Activated T-helper 2 cell treated with anti-CD3 and anti-CD28 coated beads, Interferon-gamma antibody, Interleukin-2, Interleukin-4, amounts not matched to agents 10 μg/mL and 5 μg/mL and 100 μg/mL, durations not matched to agents 14 hours and 24 hours and 36 hours (primary cell): Measurements from ENCODE around the gene BACH1. TPM values are rescaled to one million over a fixed set of nuclear protein-coding genes. Genes with fewer than 3 reads are reported as not detected.

ENCODE experiments used
- DNase-seq: peaks from one replicate; pipeline ENCODE4 v3.0.0; 2021; ENCODE audit warnings: low spot score
- H3K27ac Mint-ChIP-seq: one replicate; pipeline ENCODE4 v1.8.0; 2021; ENCODE audit warnings: mixed read lengths
- H3K27me3 Mint-ChIP-seq: one replicate; pipeline ENCODE4 v1.8.0; 2021; ENCODE audit warnings: low read depth, mixed read lengths
- H3K36me3 Mint-ChIP-seq: one replicate; pipeline ENCODE4 v1.8.0; 2021; ENCODE audit warnings: low read depth, mixed read lengths
- H3K4me1 Mint-ChIP-seq: one replicate; pipeline ENCODE4 v1.8.0; 2021; ENCODE audit warnings: low read depth, mixed read lengths
- H3K4me3 Mint-ChIP-seq: one replicate; pipeline ENCODE4 v1.8.0; 2021; ENCODE audit warnings: low read depth, mild to moderate bottlenecking, moderate library complexity, mixed read lengths
- H3K9me3 Mint-ChIP-seq: one replicate; pipeline ENCODE4 v1.8.0; 2021; ENCODE audit warnings: mixed read lengths
- intact Hi-C: fragments of 100-400 bp; cut with micrococcal nuclease; formaldehyde crosslinking; loops from one replicate; pipeline ENCODE4 v1.15.1; 2023
- total RNA-seq: library from RNA; stranded (reverse); gene quantifications from 2 replicates; pipeline ENCODE4 v1.2.3, GENCODE V29; 2022

BACH1 gene
- total RNA-seq, 1 donor from 2014 or later = 37.9 TPM

DNA sequence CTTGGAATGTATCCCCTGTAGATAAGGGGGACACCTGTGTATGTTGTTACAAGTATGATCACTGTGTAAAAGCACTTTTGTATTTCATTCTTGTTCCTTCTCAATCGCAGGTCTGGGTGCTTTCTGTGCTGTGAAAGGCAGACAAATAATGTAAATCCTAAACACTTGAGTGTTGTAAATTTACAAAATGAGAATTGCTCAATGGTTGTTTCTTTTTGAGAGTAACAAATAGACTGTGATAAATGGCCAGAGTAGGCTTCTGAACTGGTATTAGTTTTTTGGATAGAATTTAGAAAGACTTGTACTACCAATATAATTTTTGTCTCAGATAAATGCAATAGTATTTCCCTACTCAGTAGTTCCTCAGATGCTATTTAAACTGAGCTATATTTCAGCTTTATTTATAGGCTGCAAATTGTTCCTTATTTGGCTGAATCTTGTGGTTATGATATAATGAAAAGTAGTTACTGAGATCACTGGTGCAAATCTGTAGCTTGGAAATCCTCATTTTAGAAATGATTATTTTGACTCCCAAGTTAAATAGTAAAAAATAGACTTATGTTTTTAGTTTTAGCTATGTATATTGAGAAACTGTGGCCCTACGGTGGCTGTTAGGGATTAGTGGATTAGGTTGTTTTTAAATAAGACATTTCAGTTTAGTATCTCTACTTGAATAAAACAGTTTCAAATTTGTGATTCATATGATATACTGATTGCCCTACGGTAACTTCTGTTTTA lies 9.2 kb downstream of the BACH1 start:
- no peaks in the 10 kb centered on the region for H3K9me3 Mint-ChIP-seq
- DNase-seq = no peak
- H3K27ac Mint-ChIP-seq = peak overlapping the region; percentile 14
- intact Hi-C loops = loop anchor here (2.0 kb wide), 1 partner anchor 75 kb away; no protein-coding TSS in a partner anchor
- H3K36me3 Mint-ChIP-seq = peaks cover 31% of the 10 kb centered on the region
- no peak overlapping the region for H3K4me3 Mint-ChIP-seq
- peaks cover 41% of the 10 kb centered on the region for H3K4me1 Mint-ChIP-seq
- no peaks in the 10 kb centered on the region for H3K27me3 Mint-ChIP-seq

DNA sequence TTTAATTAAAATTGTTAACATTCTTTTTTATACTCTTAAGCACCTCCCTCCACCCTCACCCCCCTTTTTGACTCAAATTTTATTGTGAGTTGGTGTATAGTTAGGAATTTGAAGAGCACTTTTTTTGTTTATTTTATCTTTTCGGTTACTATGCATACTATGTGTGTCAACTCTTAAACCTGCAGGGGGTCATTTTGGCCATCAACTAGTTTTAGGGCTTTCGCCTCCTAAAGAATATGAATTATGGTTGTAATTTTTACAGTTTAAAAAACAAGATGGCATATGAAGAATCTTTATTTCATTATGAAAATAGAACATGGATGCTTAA lies 9.7 kb downstream of the BACH1 start:
- DNase-seq = no peak
- intact Hi-C loops = no loop called here
- H3K4me1 Mint-ChIP-seq = peaks cover 37% of the 10 kb centered on the region
- no peaks in the 10 kb centered on the region for H3K27me3 Mint-ChIP-seq
- no peak overlapping the region for H3K27ac Mint-ChIP-seq
- H3K4me3 Mint-ChIP-seq = no peak overlapping the region
- peaks cover 33% of the 10 kb centered on the region for H3K36me3 Mint-ChIP-seq
- H3K9me3 Mint-ChIP-seq = no peaks in the 10 kb centered on the region

DNA sequence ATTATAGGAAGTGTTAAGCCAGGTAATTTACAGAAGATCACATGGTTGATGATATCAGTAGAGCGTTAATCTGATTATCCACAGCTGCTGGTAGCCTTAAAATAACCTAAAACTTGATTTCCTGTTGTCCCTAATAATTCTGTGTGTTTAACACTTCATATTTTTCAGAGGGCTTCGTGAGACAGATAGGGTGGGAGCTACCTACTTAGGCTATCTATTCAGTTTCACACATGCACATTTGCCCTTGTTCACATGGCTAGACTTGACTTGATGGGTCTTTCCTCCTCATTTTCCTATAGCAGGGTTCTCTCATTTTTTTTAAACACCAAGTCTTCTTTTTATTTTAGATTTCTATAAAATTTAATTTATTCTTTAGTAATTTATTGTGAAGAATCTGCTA lies 11.0 kb downstream of the BACH1 start:
- no peaks in the 10 kb centered on the region for H3K9me3 Mint-ChIP-seq
- H3K4me1 Mint-ChIP-seq = peaks cover 36% of the 10 kb centered on the region
- H3K27me3 Mint-ChIP-seq = no peaks in the 10 kb centered on the region
- no peak overlapping the region for H3K27ac Mint-ChIP-seq
- peaks cover 35% of the 10 kb centered on the region for H3K36me3 Mint-ChIP-seq
- H3K4me3 Mint-ChIP-seq = no peak overlapping the region
- no peak for DNase-seq
- intact Hi-C loops = no loop called here

DNA sequence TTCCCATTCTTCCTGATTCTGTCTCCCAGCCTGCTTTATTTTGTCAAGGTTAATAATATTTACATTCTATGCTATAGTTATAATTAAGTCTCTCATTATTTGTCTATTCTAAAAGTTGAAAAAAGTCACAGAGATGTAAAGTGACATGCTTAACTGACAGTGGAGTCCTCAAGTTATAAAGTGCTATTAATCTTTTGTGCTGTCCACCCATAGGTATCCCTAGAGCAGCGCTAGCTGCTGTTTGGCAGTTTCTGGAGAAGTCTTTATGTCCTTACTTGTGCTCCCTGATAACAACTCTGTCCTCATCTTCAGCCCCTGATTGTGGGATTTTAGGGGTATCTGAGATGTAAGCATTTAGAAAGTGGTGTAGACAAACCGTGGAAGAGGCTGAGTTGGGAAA lies 13.1 kb downstream of the BACH1 start:
- intact Hi-C loops = no loop called here
- Mint-ChIP-seq H3K4me1 (peaks cover 27% of the 10 kb centered on the region), H3K27me3 (no peaks in the 10 kb centered on the region), H3K9me3 (no peaks in the 10 kb centered on the region), H3K27ac (no peak overlapping the region), H3K4me3 (no peak overlapping the region), H3K36me3 (peaks cover 25% of the 10 kb centered on the region)
- no peak for DNase-seq

DNA sequence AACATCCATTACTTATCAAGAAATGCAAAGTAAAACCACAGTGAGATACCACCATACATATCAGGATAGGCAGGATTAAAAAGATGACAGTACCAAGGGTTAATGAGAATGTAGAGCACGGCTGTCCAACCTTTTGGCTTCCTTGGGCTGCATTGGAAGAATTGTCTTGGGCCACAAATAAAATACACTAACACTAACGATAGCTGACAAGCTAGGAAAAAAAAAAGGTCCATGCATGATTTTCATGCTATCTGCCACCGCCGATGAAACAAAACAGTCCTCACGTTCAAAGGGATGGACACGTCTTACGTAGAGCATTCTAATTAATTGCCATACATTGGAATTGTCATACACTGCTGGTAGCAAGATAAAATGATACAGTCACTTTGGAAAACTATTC lies 14.3 kb downstream of the BACH1 start:
- Mint-ChIP-seq H3K36me3 (peaks cover 25% of the 10 kb centered on the region), H3K4me3 (no peak overlapping the region), H3K27me3 (no peaks in the 10 kb centered on the region), H3K9me3 (no peaks in the 10 kb centered on the region), H3K27ac (no peak overlapping the region), H3K4me1 (peaks cover 18% of the 10 kb centered on the region)
- intact Hi-C loops = no loop called here
- no peak for DNase-seq

DNA sequence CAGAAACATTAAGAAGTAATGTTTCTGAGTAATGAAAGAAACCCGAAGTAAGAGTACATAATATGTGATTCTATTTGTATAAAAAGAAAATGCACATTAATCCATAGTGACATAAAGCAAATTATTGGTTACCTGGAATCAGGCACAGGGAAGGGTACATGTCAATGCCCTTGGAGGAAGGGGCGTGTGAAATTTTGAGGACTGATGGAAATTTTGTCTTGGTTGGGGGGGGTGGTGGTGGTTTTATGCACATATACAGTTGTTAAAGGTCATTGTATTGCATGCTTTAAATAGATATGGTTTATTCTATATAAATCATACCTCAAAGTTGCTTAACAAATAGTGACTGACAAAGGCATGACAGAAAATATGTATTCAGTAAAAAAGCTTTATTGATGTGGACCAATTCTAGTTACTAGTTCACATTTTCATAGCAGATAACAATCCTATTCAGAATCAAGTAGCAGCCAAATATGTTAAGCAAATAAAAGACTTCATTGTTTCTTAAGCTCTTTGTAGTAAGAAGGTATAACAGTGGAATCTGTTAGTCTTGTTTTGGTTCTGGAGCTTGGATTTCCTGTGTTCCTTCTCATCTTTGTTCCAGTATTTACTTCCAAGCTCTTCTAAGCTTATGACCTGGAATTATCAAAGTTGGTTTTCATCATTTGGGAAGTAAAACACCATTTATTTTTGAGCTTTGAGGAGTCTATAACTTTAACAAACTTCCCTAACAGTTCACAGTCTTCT lies 15.1 kb downstream of the BACH1 start:
- no peak for DNase-seq
- no peak overlapping the region for H3K27ac Mint-ChIP-seq
- H3K27me3 Mint-ChIP-seq = no peaks in the 10 kb centered on the region
- peaks cover 26% of the 10 kb centered on the region for H3K36me3 Mint-ChIP-seq
- intact Hi-C loops = no loop called here
- peaks cover 15% of the 10 kb centered on the region for H3K4me1 Mint-ChIP-seq
- H3K4me3 Mint-ChIP-seq = no peak overlapping the region
- no peaks in the 10 kb centered on the region for H3K9me3 Mint-ChIP-seq

DNA sequence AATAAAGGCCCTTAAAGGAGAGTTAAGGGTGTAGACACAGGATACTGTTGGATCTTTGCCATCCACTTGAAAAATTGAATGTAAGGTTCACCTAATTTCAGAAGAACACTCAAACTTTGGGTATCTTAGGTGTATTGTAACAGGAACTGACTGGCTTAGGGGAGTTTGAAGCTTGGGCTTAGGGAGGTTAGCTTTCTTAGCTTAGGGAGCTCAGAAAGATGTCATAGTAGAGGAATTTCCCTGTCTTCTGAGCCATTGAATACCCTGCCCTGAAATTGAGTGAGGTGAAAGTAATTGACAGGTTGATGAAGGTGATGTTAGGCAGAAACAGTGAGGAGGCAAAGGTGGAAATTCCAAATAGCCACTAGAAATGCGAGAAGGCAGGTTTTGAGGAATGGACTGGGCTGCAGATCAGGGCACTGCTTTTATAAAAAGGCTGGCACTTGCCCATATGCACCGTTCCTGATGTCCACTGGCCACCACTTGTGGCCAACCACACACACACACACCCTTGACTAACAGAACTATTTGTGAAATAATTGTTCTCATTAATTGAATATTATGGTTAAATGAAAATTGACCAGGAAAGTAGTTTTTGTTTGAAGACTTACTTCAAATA lies 16.5 kb downstream of the BACH1 start:
- Mint-ChIP-seq H3K36me3 (peaks cover 30% of the 10 kb centered on the region), H3K4me3 (no peak overlapping the region), H3K9me3 (no peaks in the 10 kb centered on the region), H3K4me1 (peaks cover 17% of the 10 kb centered on the region), H3K27me3 (no peaks in the 10 kb centered on the region), H3K27ac (no peak overlapping the region)
- DNase-seq = no peak
- intact Hi-C loops = no loop called here

DNA sequence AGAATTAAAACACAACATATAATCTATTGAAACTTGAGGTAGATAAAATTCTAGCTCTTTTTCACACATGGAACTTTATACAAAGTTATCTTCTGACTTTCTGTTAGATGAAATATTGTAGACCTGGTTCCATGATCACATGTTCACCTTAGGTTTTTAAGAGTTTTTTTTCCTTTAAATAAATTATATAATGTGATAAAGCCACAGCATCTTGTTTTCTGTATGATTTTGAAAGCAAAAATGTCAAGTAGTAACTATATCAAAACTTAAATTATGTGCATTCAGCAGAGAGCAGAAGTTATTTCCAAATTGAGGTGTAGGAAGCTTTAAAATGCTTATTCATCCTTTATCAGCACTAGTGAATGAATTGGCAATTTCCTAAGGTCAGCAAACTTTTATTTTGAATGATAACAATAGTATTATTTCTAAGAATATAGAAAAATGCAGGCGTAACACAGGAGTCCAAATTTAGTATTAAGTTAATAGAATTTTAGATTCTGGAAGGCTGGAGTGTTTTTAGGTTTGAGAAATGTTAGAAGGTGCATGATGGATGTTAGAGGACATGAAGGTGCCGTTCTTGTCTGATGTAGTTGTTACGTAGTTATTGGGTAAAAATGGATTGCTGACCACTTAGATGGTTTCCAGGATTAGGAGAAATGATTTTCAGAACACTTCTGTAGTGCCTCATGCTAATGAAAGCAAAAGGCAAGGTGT lies 17.5 kb downstream of the BACH1 start:
- no peak for DNase-seq
- no peak overlapping the region for H3K27ac Mint-ChIP-seq
- peaks cover 16% of the 10 kb centered on the region for H3K4me1 Mint-ChIP-seq
- H3K27me3 Mint-ChIP-seq = no peaks in the 10 kb centered on the region
- peaks cover 2% of the 10 kb centered on the region for H3K9me3 Mint-ChIP-seq
- H3K4me3 Mint-ChIP-seq = no peak overlapping the region
- intact Hi-C loops = no loop called here
- H3K36me3 Mint-ChIP-seq = peaks cover 31% of the 10 kb centered on the region

DNA sequence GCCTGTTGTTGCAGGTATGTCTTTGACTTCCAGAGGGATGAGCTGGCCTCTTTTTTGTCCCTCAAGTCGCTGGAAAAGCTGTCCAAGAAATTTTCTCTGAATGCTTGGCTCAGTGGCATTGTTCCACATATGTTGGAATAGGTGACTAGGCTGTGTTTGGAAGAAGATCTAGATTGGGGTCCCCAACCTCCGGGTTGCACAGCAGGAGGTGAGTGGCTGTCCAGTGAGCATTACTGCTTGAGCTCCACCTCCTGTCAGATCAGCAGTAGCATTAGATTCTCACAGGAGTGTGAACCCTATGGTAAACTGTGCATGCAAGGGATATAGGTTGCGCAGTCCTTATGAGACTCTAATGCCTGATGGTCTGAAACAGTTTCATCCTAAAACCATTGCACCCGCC lies 18.1 kb downstream of the BACH1 start:
- H3K4me1 Mint-ChIP-seq = peaks cover 16% of the 10 kb centered on the region
- H3K9me3 Mint-ChIP-seq = peaks cover 4% of the 10 kb centered on the region
- no peak for DNase-seq
- H3K4me3 Mint-ChIP-seq = no peak overlapping the region
- no peak overlapping the region for H3K27ac Mint-ChIP-seq
- no peaks in the 10 kb centered on the region for H3K27me3 Mint-ChIP-seq
- peaks cover 30% of the 10 kb centered on the region for H3K36me3 Mint-ChIP-seq
- intact Hi-C loops = no loop called here

DNA sequence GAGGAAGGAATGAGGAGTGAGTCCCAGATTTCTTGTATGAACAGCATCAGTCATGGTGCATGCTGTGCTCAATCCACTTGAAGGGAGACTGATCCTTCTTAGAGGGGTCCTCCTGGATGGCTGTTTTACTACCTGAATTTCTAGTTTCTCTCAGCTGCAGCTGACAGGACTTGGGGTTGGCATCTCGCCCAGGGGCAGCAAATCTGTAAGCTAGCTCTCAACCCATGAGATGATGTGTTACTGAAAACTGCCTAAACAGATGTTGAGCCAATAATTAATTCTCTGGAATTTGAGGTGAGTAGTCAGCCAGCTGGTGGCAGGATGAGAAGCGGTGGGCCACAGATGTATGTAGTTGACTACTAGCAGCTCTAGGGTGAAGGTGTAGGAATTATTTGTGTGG lies 19.6 kb downstream of the BACH1 start:
- Mint-ChIP-seq H3K27ac (no peak overlapping the region), H3K36me3 (peaks cover 35% of the 10 kb centered on the region), H3K27me3 (no peaks in the 10 kb centered on the region), H3K4me3 (no peak overlapping the region), H3K9me3 (peaks cover 4% of the 10 kb centered on the region), H3K4me1 (peaks cover 16% of the 10 kb centered on the region)
- intact Hi-C loops = no loop called here
- no peak for DNase-seq

DNA sequence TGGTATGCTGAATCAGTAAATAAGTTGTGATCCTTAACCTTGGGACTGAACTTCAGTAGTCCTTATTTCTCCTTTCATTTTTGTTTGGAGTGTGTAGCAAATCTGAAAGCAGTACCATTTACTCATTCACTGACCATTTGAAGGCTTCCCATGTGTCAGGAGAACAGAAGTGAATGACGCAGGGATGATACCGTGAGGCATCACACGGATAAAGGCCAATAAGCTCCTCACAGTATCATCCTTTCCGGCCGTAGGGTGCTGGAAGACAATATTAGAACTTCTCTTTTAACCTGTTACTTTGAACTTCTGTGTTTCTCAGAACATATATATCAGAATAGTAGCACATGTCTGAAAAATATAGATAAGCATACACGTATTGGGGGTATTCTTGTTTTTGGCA lies 21.3 kb downstream of the BACH1 start:
- Mint-ChIP-seq H3K4me1 (peaks cover 12% of the 10 kb centered on the region), H3K27me3 (no peaks in the 10 kb centered on the region), H3K4me3 (no peak overlapping the region), H3K9me3 (peaks cover 4% of the 10 kb centered on the region), H3K36me3 (peaks cover 41% of the 10 kb centered on the region), H3K27ac (no peak overlapping the region)
- intact Hi-C loops = no loop called here
- DNase-seq = no peak

DNA sequence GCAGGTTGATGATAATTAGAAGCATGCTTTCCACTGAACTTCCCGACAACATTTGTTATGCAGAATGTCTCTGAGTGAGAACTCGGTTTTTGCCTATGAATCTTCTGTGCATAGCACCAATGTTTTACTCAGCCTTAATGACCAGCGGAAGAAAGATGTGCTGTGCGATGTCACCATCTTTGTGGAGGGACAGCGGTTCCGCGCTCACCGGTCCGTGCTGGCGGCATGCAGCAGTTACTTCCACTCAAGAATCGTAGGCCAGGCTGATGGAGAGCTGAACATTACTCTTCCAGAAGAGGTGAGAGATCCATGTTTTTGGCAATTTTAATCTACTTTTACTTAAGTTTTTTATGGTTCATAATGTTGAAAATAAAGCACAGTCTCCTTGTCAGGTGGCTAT lies 22.5 kb downstream of the BACH1 start:
- Mint-ChIP-seq H3K27ac (no peak overlapping the region), H3K9me3 (peaks cover 4% of the 10 kb centered on the region)

More for the DNA sequence above, 22.5 kb downstream of the BACH1 start:
- Mint-ChIP-seq H3K4me1 (peaks cover 9% of the 10 kb centered on the region), H3K27me3 (no peaks in the 10 kb centered on the region), H3K36me3 (peaks cover 45% of the 10 kb centered on the region), H3K4me3 (no peak overlapping the region)
- no peak for DNase-seq
- intact Hi-C loops = no loop called here
